ENCODE measurements around the gene ZNF668. TPM values are rescaled to one million over a fixed set of nuclear protein-coding genes. Genes with fewer than 3 reads are reported as not detected.

ZNF668 gene
- total and polyA plus RNA-seq, 2 of the 13 experiments (the other 11 are each of a cell fraction or from before 2014, with no cell fraction given) = 3.8 to 9.8 TPM

DNA sequence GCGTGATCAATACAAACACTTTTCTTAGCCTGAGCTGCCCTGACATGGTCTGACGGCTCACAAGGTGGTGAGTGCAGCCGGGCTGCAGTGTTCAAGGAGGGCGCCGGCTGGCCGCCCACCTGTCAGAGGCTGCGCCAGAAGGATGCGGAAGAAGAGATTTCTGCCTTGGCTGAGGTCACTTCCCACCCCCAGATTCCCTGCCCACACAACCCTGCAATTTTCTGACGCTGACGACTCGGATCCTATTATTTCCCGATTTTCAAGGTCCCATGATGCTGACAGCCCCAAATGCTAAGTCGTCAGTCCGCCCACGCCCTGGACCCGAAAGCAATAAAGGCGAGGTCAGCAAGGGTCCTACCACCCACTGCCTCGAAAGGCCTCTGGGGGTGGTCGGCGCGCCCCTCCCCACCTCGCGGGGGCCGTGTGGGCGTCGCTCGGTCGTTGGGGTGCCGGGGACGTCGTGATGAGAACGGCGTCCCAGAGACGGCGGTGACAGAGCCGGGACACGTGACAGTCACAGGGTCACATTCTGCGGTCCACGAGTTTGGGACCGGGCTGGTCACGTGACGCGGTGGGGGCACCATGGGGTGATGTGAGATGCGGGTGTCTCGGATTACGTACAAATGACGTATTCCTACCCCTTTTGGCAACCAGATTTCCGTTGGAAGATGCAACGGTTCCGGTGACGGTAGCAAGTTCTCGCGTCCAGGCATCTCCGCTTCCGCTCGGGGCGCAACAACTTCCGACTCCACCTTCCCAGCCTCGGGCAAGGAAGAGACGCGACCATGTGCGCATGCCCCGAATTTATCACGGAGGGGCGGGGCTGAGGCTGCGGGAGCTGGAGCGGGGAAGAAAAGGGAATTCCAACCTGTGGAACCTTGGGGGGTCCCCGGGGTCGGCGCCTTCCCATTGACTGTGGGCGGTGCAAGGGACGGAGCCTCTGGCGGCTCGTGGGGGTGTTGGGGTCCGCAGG, 41.0 kb downstream of the ZNF668 start, which contains the start of gene STX4 (continued):
- TF ChIP-seq, protein P1, sequence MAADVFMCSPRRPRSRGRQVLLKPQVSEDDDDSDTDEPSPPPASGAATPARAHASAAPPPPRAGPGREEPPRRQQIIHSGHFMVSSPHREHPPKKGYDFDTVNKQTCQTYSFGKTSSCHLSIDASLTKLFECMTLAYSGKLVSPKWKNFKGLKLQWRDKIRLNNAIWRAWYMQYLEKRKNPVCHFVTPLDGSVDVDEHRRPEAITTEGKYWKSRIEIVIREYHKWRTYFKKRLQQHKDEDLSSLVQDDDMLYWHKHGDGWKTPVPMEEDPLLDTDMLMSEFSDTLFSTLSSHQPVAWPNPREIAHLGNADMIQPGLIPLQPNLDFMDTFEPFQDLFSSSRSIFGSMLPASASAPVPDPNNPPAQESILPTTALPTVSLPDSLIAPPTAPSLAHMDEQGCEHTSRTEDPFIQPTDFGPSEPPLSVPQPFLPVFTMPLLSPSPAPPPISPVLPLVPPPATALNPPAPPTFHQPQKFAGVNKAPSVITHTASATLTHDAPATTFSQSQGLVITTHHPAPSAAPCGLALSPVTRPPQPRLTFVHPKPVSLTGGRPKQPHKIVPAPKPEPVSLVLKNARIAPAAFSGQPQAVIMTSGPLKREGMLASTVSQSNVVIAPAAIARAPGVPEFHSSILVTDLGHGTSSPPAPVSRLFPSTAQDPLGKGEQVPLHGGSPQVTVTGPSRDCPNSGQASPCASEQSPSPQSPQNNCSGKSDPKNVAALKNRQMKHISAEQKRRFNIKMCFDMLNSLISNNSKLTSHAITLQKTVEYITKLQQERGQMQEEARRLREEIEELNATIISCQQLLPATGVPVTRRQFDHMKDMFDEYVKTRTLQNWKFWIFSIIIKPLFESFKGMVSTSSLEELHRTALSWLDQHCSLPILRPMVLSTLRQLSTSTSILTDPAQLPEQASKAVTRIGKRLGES (CRISPR knock-in tag; IDR thresholded peaks at IDR 0.05; ENCODE audit: borderline replicate concordance) = no peak
- peak; percentile 86; the same call in 1 of the 2 replicates for TF ChIP-seq ZNF572 (CRISPR knock-in tag; IDR thresholded peaks at IDR 0.05)
- peak; percentile 98 for TF ChIP-seq NFATC3 (CRISPR knock-in tag; IDR thresholded peaks at IDR 0.05)
- no peak for TF ChIP-seq ZNF550 (CRISPR knock-in tag; IDR thresholded peaks at IDR 0.05; ENCODE audit: borderline replicate concordance)
- TF ChIP-seq ERF (CRISPR knock-in tag; IDR thresholded peaks at IDR 0.05) = peak; percentile 86; the same call in 1 of the 2 replicates
- TF ChIP-seq MED13 (CRISPR knock-in tag; IDR thresholded peaks at IDR 0.05) = 0 out of 2 replicates have a peak, but pooled peaks have one; percentile 40
- TF ChIP-seq ZBTB42 (CRISPR knock-in tag; IDR thresholded peaks at IDR 0.05) = peak; percentile 85; the same call in 1 of the 2 replicates
- no peak; the same call in 1 of the 2 replicates for TF ChIP-seq CENPT (CRISPR knock-in tag; IDR thresholded peaks at IDR 0.05; ENCODE audit: low read depth)
- TF ChIP-seq ZNF12 (CRISPR knock-in tag; IDR thresholded peaks at IDR 0.05) = no peak
- TF ChIP-seq ZNF431 (CRISPR knock-in tag; IDR thresholded peaks at IDR 0.05; ENCODE audit: borderline replicate concordance, low read depth) = peak; percentile 23; the same call in 1 of the 2 replicates
- TF ChIP-seq, protein P2, sequence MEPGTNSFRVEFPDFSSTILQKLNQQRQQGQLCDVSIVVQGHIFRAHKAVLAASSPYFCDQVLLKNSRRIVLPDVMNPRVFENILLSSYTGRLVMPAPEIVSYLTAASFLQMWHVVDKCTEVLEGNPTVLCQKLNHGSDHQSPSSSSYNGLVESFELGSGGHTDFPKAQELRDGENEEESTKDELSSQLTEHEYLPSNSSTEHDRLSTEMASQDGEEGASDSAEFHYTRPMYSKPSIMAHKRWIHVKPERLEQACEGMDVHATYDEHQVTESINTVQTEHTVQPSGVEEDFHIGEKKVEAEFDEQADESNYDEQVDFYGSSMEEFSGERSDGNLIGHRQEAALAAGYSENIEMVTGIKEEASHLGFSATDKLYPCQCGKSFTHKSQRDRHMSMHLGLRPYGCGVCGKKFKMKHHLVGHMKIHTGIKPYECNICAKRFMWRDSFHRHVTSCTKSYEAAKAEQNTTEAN (CRISPR knock-in tag; conservative IDR thresholded peaks at IDR 0.05) = no peak
- no peak for TF ChIP-seq CENPX (CRISPR knock-in tag; IDR thresholded peaks at IDR 0.05)
- no peak for TF ChIP-seq EP300 (IDR thresholded peaks at IDR 0.05; ENCODE audit: low read depth in 2 of 2, low read length in 2 of 2)
- TF ChIP-seq EP300 (CRISPR knock-in tag; IDR thresholded peaks at IDR 0.05; ENCODE audit: borderline replicate concordance) = peak; percentile 56
- TF ChIP-seq MTF1 (CRISPR knock-in tag; IDR thresholded peaks at IDR 0.05) = no peak
- peak; percentile 49; the same call in 1 of the 2 replicates for TF ChIP-seq REPIN1 (CRISPR knock-in tag; IDR thresholded peaks at IDR 0.05; ENCODE audit: borderline replicate concordance, low read depth)
- TF ChIP-seq, protein P3, sequence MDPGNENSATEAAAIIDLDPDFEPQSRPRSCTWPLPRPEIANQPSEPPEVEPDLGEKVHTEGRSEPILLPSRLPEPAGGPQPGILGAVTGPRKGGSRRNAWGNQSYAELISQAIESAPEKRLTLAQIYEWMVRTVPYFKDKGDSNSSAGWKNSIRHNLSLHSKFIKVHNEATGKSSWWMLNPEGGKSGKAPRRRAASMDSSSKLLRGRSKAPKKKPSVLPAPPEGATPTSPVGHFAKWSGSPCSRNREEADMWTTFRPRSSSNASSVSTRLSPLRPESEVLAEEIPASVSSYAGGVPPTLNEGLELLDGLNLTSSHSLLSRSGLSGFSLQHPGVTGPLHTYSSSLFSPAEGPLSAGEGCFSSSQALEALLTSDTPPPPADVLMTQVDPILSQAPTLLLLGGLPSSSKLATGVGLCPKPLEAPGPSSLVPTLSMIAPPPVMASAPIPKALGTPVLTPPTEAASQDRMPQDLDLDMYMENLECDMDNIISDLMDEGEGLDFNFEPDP (CRISPR knock-in tag; conservative IDR thresholded peaks at IDR 0.05) = no peak
- TF ChIP-seq ZNF720 (CRISPR knock-in tag; IDR thresholded peaks at IDR 0.05) = peak; percentile 38; the same call in 1 of the 2 replicates
- TF ChIP-seq, protein P4, sequence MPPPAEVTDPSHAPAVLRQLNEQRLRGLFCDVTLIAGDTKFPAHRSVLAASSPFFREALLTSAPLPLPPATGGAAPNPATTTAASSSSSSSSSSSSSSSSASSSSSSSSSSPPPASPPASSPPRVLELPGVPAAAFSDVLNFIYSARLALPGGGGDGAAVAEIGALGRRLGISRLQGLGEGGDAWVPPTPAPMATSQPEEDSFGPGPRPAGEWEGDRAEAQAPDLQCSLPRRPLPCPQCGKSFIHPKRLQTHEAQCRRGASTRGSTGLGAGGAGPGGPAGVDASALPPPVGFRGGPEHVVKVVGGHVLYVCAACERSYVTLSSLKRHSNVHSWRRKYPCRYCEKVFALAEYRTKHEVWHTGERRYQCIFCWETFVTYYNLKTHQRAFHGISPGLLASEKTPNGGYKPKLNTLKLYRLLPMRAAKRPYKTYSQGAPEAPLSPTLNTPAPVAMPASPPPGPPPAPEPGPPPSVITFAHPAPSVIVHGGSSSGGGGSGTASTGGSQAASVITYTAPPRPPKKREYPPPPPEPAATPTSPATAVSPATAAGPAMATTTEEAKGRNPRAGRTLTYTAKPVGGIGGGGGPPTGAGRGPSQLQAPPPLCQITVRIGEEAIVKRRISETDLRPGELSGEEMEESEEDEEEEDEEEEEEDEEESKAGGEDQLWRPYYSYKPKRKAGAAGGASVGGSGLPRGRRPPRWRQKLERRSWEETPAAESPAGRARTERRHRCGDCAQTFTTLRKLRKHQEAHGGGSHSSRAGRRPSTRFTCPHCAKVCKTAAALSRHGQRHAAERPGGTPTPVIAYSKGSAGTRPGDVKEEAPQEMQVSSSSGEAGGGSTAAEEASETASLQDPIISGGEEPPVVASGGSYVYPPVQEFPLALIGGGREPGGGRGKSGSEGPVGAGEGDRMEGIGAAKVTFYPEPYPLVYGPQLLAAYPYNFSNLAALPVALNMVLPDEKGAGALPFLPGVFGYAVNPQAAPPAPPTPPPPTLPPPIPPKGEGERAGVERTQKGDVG (CRISPR knock-in tag; IDR thresholded peaks at IDR 0.05; ENCODE audit: borderline replicate concordance) = peak; percentile 70; the same call in 1 of the 2 replicates
- TF ChIP-seq SAP130 (CRISPR knock-in tag; IDR thresholded peaks at IDR 0.05; ENCODE audit: low read depth) = peak; percentile 93

Data from HepG2 (cell line).